Measurements from ENCODE around the gene ARPIN.

The ARPIN gene

DNA sequence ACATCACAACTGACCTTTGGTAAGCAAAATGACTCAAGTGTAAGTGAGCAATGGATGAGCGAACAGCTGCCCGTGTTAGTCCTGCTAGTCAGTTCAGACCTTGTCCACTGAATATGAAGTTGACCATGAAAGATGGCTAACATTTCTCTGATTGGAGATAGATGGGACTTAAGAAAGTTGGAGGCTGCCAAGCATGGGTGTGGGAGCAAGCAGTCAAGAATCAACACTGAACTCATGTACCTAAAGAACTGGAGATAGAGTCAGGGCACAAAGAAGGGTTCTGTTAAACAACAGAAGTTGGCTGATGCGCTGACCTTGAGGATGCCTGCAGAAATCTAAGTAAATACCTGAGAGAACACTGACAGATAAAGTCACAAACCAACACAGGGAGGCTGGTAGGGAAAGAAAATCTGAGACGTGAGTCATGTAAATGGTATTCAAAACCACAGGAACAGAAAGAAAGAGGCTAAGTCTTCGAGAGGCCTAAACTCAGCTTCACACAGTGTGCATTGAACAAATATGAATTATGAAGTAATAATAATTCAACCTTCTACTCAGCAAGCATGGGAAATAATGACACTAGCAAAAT is 67.4 kb downstream of the ARPIN start:
- DNase-seq (ENCODE audit: low spot score): no peak

Small RNAs within 50 kb of the gene (small RNA-seq; reads per million reads assigned to genes)
- gene MIR5009 (0 reads per million in 2 experiments), gene MIR5094 (0.03 to 0.44 reads per million in 2 experiments), gene RNU6-1111P (0 reads per million in 2 experiments), gene RNU7-111P (0 reads per million in 2 experiments)

Measured in SK-N-DZ (cell line).